Testis (tissue), 2 donors: Measurements from ENCODE around the gene ANO9.

Experiments
- POLR2A ChIP-seq: fragments of 450-650 bp; IDR thresholded peaks from one replicate; pipeline ENCODE4 v1.6.1; 2017; ENCODE audit warnings: antibody characterized with exemption, mild to moderate bottlenecking, moderate library complexity
- TF ChIP-seq, protein P1 (sequence below), 3 experiments: fragments of 450-650 bp in 2 of 3; fragments of 200-600 bp in 1 of 3; sonication (generic) in 1 of 3; IDR thresholded peaks; one replicate each; pipeline ENCODE4 v1.5.1; 2016 to 2019; ENCODE audit warnings: antibody characterized with exemption in 3 of 3, mild to moderate bottlenecking in 2 of 3, moderate library complexity in 1 of 3

DNA sequence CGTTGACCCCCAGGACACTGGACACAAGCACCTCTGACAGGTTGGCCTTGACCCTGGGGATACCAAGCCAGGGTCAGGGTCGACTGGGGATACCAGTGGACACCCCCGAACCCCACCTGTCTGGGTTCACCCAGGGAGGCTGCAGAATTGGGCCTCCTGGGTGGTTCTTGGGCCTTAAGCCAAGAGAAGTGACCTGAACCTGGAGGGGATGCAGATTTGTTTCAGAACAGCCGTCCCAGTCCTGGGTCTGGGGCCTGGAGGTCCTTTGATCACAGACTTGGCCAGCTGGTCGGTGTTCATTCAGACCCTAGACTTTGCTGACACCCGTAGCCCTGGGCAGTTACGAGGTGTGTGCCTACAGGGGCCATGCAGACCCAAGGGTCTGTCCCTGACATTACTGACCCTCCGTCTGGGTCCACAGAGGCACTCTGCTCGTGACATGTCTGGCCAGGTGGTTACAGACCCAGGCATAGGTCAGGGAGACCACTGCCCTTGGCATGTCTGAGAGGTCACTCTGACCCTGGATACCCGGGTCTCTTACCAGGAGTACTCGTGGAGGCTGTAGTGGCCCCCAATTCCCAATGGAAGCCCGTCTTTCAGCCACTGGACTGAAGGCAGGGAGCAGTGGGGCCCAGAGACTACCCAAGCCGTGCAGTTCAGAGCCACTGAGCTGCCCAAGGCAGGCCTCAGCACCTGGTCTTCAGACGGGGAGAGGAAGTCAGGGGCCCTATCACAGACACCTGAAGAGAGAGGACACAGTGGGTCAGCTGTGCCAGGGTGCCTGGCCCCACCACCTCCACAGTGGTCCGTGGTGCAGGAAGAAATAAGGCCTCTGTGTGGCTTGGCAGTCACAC, 33.4 kb downstream of the ANO9 start:
- TF ChIP-seq, protein P1, sequence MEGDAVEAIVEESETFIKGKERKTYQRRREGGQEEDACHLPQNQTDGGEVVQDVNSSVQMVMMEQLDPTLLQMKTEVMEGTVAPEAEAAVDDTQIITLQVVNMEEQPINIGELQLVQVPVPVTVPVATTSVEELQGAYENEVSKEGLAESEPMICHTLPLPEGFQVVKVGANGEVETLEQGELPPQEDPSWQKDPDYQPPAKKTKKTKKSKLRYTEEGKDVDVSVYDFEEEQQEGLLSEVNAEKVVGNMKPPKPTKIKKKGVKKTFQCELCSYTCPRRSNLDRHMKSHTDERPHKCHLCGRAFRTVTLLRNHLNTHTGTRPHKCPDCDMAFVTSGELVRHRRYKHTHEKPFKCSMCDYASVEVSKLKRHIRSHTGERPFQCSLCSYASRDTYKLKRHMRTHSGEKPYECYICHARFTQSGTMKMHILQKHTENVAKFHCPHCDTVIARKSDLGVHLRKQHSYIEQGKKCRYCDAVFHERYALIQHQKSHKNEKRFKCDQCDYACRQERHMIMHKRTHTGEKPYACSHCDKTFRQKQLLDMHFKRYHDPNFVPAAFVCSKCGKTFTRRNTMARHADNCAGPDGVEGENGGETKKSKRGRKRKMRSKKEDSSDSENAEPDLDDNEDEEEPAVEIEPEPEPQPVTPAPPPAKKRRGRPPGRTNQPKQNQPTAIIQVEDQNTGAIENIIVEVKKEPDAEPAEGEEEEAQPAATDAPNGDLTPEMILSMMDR (IDR thresholded peaks at IDR 0.05) = no peak
- no peak for TF ChIP-seq POLR2A
